HG02798 (cell line): ENCODE results near the gene KCNMA1.

Experiments
- ATAC-seq: cut with Tn5 transposase; IDR thresholded peaks from one replicate; pipeline ENCODE4 v1.9.1; 2021; ENCODE audit warnings: mild to moderate bottlenecking; ENCODE audit not compliant: unreplicated experiment, poor library complexity

KCNMA1 gene

GRCh38 chr10:77498210-77498609, 139.4 kb downstream of the KCNMA1 start:
- ATAC-seq = no peak

GRCh38 chr10:77497748-77498147, 139.9 kb downstream of the KCNMA1 start:
- no peak for ATAC-seq

- ATAC-seq = no peak
These were observed 140.6 kb downstream of the KCNMA1 start for GRCh38 chr10:77496941-77497420.

GRCh38 chr10:77494756-77495541, 142.7 kb downstream of the KCNMA1 start:
- ATAC-seq = no peak

- ATAC-seq = no peak
These were observed 143.3 kb downstream of the KCNMA1 start for GRCh38 chr10:77494327-77494726.

- ATAC-seq = peak; percentile 26
These were observed 143.8 kb downstream of the KCNMA1 start for GRCh38 chr10:77493851-77494261.

GRCh38 chr10:77493239-77493806, 144.3 kb downstream of the KCNMA1 start:
- ATAC-seq = peak; percentile 10

- no peak for ATAC-seq
These were observed 145.1 kb downstream of the KCNMA1 start for GRCh38 chr10:77492368-77492994.

- no peak for ATAC-seq
These were observed 146.9 kb downstream of the KCNMA1 start for GRCh38 chr10:77490534-77491314.

GRCh38 chr10:77486517-77486916, 151.1 kb downstream of the KCNMA1 start:
- ATAC-seq = no peak

GRCh38 chr10:77485847-77486246, 151.8 kb downstream of the KCNMA1 start:
- ATAC-seq = no peak

GRCh38 chr10:77482072-77482471, 155.5 kb downstream of the KCNMA1 start:
- no peak for ATAC-seq

GRCh38 chr10:77479586-77479985, 158.0 kb downstream of the KCNMA1 start:
- no peak for ATAC-seq

GRCh38 chr10:77478962-77479359, 158.6 kb downstream of the KCNMA1 start:
- ATAC-seq = no peak

- ATAC-seq = no peak
These were observed 159.2 kb downstream of the KCNMA1 start for GRCh38 chr10:77478247-77478961.

GRCh38 chr10:77475522-77475921, 162.1 kb downstream of the KCNMA1 start:
- ATAC-seq = no peak

GRCh38 chr10:77474939-77475338, 162.7 kb downstream of the KCNMA1 start:
- no peak for ATAC-seq

- ATAC-seq = no peak
These were observed 163.2 kb downstream of the KCNMA1 start for GRCh38 chr10:77474386-77474785.

- no peak for ATAC-seq
These were observed 165.5 kb downstream of the KCNMA1 start for GRCh38 chr10:77472146-77472545.

- no peak for ATAC-seq
These were observed 166.5 kb downstream of the KCNMA1 start for GRCh38 chr10:77471069-77471536.
